ENCODE results near the gene KBTBD12.

KBTBD12 gene

DNA sequence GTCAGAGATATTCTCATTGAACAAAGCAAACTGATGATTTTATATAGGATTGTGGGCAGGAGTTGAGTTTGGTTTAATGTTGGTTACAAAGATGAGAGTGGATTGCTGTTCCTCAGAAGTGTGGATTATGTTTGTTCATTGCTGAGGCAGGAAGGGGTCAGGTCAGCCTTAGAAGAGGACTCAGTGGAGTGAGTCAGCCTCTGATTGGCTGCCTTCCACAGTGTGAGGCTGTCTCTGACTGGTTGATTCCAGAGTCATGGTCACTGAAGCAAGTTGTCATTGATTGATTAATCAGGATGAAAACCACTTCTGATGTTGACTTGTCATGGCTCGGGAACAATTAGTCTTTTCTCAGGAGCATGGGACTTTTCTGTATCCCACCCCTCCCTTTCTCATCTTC is 36.2 kb downstream of the KBTBD12 start:
- DNase-seq (ENCODE audit: low read depth): peak; percentile 26
- TF ChIP-seq, protein P1, sequence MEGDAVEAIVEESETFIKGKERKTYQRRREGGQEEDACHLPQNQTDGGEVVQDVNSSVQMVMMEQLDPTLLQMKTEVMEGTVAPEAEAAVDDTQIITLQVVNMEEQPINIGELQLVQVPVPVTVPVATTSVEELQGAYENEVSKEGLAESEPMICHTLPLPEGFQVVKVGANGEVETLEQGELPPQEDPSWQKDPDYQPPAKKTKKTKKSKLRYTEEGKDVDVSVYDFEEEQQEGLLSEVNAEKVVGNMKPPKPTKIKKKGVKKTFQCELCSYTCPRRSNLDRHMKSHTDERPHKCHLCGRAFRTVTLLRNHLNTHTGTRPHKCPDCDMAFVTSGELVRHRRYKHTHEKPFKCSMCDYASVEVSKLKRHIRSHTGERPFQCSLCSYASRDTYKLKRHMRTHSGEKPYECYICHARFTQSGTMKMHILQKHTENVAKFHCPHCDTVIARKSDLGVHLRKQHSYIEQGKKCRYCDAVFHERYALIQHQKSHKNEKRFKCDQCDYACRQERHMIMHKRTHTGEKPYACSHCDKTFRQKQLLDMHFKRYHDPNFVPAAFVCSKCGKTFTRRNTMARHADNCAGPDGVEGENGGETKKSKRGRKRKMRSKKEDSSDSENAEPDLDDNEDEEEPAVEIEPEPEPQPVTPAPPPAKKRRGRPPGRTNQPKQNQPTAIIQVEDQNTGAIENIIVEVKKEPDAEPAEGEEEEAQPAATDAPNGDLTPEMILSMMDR (IDR thresholded peaks at IDR 0.05; ENCODE audit: insufficient read depth, low read depth, low read length, missing control alignments): no peak
- H3K4me3 ChIP-seq (ENCODE audit: low read length): no peak overlapping the region

DNA sequence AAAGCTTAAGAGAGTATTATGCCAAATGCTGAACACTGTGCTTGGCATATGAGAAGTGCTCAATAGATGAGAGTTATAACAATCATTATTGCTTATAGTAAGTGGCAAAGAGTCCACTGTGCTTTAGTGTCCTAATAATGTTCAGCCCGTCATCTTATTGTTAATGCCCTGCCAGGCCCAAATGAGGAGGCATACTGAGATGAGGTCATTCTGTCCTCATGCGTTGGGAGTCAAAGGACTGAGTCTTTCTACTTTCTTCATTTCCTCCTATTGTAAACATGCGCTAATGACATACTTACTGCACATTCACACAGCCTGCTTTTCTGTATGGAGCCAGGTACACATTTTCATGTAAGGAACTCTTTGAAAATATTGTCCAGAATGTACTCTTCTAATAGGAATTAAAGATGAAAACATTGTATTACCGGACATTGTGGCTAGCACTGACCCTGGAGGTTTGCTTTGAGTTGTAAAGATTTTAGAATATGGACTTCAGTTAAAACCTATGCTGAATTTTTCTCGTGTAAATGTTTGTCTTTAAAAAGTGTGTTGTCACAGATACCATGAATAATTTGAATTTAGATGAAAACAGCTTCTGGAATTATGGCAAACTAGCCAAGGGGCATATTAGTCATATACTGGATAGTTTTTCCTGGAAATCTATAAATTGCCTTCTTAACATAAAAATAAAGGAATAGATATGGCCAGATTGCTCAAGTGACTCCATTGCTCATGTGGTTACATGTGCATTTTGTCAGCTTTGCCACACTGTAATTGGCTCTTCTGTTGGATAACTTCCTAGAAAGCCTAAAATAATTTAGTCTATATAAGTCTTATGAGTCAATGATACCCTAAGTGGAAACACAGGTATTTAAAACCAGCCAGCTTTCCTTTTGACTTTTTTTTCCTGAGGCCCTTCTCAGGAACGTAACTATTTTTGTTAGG is 38.3 kb downstream of the KBTBD12 start:
- H3K4me3 ChIP-seq (ENCODE audit: low read length): no peak overlapping the region
- TF ChIP-seq, protein P1 (IDR thresholded peaks at IDR 0.05; ENCODE audit: insufficient read depth, low read depth, low read length, missing control alignments): no peak
- DNase-seq (ENCODE audit: low read depth): peak; percentile 58

DNA sequence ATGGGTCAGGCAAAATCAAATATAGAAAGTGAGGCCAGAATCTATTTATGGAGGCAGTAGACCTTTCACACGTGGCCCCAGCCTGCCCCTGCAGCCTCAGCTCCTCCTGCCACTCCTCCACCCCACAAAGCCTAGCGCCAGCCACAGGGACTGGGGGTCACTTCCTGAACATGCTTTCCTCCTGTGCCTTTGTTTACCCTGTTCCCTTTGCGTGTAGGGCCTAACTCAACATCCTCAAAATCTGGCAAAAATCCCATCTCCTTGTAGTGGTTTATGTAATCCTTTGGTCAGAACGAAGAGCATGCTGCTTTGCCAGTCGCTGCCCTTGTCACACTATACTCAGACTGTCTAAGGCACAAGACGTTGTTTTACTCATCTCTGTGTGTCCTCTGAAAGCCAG is 39.6 kb downstream of the KBTBD12 start:
- H3K4me3 ChIP-seq (ENCODE audit: low read length): no peak overlapping the region
- TF ChIP-seq, protein P1 (IDR thresholded peaks at IDR 0.05; ENCODE audit: insufficient read depth, low read depth, low read length, missing control alignments): no peak
- DNase-seq (ENCODE audit: low read depth): no peak

DNA sequence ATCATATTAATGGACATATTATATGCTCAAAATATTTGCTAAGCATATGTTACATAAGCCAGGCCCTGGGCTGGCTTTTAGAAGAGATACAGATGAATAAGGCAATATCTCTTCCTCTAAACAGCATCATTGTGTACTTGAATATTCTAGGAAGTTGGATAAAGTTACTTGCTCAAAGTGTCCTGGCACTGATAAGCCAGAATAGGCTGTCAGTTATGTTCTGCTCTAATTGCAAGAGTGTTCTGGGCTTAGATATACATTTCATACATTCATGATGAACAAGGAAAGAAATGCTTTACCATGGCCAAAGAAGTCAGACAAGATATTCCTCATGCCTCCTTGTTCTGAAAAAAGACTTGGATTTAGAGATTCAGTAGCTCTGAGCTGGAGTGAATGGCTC is 40.7 kb downstream of the KBTBD12 start:
- H3K4me3 ChIP-seq (ENCODE audit: low read length): no peak overlapping the region
- TF ChIP-seq, protein P1 (IDR thresholded peaks at IDR 0.05; ENCODE audit: insufficient read depth, low read depth, low read length, missing control alignments): no peak
- no peak for DNase-seq (ENCODE audit: low read depth)

DNA sequence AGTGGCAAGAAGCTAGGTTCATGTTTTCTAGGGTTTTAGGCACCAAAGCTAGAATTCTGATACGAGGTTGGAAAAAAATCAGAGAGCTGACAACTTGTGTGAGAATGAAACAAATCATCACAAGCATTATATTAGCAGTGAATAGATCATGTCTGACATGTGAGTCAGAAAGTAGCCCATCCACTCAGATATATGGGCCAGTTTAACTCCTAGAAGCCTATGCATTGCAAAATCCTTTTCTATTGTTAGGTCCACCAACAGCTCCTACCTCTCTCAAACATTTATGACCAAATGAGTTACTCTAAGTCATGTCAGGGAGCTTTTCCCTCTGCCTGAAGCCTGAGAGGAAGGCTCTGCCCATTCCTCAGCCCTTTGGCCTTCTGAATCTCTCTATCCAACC is 44.0 kb downstream of the KBTBD12 start:
- peak; percentile 74 for DNase-seq (ENCODE audit: low read depth)
- no peak overlapping the region for H3K4me3 ChIP-seq (ENCODE audit: low read length)
- TF ChIP-seq, protein P1 (IDR thresholded peaks at IDR 0.05; ENCODE audit: insufficient read depth, low read depth, low read length, missing control alignments): no peak

DNA sequence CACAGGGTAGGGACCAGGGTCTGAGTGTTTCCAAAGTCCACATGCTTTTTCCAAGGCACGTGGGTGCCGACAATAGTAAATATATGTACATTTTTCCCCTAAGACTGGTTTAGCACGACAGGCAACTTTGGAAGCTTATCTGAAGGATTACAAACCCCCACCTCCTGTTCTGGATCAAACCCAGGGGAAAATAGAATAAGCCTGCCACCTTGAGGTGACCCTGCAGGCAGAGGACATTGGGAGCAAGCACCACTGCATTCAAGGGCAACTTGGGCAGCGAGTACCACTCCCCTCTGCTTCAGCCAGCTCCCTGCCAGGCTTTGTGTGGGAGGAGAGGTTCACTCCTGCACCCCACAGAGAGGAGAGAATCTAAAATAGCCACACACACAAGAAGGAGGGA is 44.8 kb downstream of the KBTBD12 start:
- H3K4me3 ChIP-seq (ENCODE audit: low read length): no peak overlapping the region
- TF ChIP-seq, protein P1 (IDR thresholded peaks at IDR 0.05; ENCODE audit: insufficient read depth, low read depth, low read length, missing control alignments): peak; percentile 45
- peak; percentile 57 for DNase-seq (ENCODE audit: low read depth)

Data from epithelial cell of esophagus (primary cell).